RPMI8226 (cell line): Measurements from ENCODE around the gene PHLPP2.
"Not testable (repeated sequence)": the region's sequence is repeated elsewhere in the genome, so short reads cannot be mapped to it uniquely, and the experiment has no call there.

Source experiments
- DNase-seq: peaks from one replicate; pipeline ENCODE4 v3.0.0-alpha.2; 2015

Gene PHLPP2

GRCh38 chr16:71712501-71712900, 12.0 kb downstream of the PHLPP2 start:
- DNase-seq = no peak

GRCh38 chr16:71711789-71712188, 12.7 kb downstream of the PHLPP2 start:
- no peak for DNase-seq

GRCh38 chr16:71709229-71709781, 15.2 kb downstream of the PHLPP2 start:
- DNase-seq = no peak

GRCh38 chr16:71708696-71709095, 15.8 kb downstream of the PHLPP2 start:
- DNase-seq = no peak

GRCh38 chr16:71707199-71707598, 17.3 kb downstream of the PHLPP2 start:
- no peak for DNase-seq

GRCh38 chr16:71706046-71706445, 18.5 kb downstream of the PHLPP2 start:
- no peak for DNase-seq

- no peak for DNase-seq
Observed at GRCh38 chr16:71703333-71703732, 21.2 kb downstream of the PHLPP2 start.

GRCh38 chr16:71700831-71701230, 23.7 kb downstream of the PHLPP2 start:
- DNase-seq = no peak

- DNase-seq = no peak
Observed at GRCh38 chr16:71698491-71698890, 26.0 kb downstream of the PHLPP2 start.

- DNase-seq = no peak
Observed at GRCh38 chr16:71693164-71693563, 31.3 kb downstream of the PHLPP2 start.

- DNase-seq = no peak
Observed at GRCh38 chr16:71689901-71690300, 34.6 kb downstream of the PHLPP2 start.

- no peak for DNase-seq
Observed at GRCh38 chr16:71687861-71688260, 36.6 kb downstream of the PHLPP2 start.

GRCh38 chr16:71684280-71684679, 40.2 kb downstream of the PHLPP2 start:
- DNase-seq = not testable (repeated sequence)

- DNase-seq = no peak
Observed at GRCh38 chr16:71681360-71681759, 43.1 kb downstream of the PHLPP2 start.

- DNase-seq = no peak
Observed at GRCh38 chr16:71676236-71676635, 48.3 kb downstream of the PHLPP2 start.

GRCh38 chr16:71675380-71675779, 49.1 kb downstream of the PHLPP2 start:
- no peak for DNase-seq

GRCh38 chr16:71674229-71674628, 50.3 kb downstream of the PHLPP2 start:
- DNase-seq = no peak

GRCh38 chr16:71673582-71673973, 50.9 kb downstream of the PHLPP2 start:
- DNase-seq = no peak

- no peak for DNase-seq
Observed at GRCh38 chr16:71672803-71673581, 51.5 kb downstream of the PHLPP2 start.

- no peak for DNase-seq
Observed at GRCh38 chr16:71672125-71672524, 52.4 kb downstream of the PHLPP2 start.

GRCh38 chr16:71671165-71671564, 53.3 kb downstream of the PHLPP2 start:
- no peak for DNase-seq

GRCh38 chr16:71670537-71670936, 54.0 kb downstream of the PHLPP2 start:
- no peak for DNase-seq

GRCh38 chr16:71669926-71670536, 54.5 kb downstream of the PHLPP2 start:
- DNase-seq = no peak

GRCh38 chr16:71666928-71667707, 57.4 kb downstream of the PHLPP2 start:
- DNase-seq = no peak
